K562 (cell line): Measurements from ENCODE around the gene UBXN6. TPM values are rescaled to one million over a fixed set of nuclear protein-coding genes. Genes with fewer than 3 reads are reported as not detected.
A peak's percentile ranks its signal among the peaks of the same experiment; 100 is the strongest.

ENCODE experiments used
- ATAC-seq: fragments of 200-7000 bp; cut with Tn5 transposase; 3 replicates; pipeline ENCODE4 v1.9.1; 2020; ENCODE audit warnings: moderate library complexity
- BruUV-seq: library from RNA; stranded (reverse); fragments of 400-500 nt; replicated peaks from 2 replicates; lab custom pipeline; 2021; lab: Mats Ljungman, UMichigan
- CTCF ChIA-PET: fragments of 300-600 bp; formaldehyde crosslinking; extraction: SDS; loops from one replicate; lab custom pipeline; 2021; ENCODE audit warnings: low intra/inter-chr PET ratio; lab: Yijun Ruan, JAX
- POLR2A ChIA-PET: fragments of 300-600, 350-650 bp; sonication (Branson Sonifier 250); formaldehyde crosslinking; extraction: SDS; loops from one replicate; lab custom pipeline; 2021; ENCODE audit warnings: antibody characterized with exemption, inconsistent platforms; lab: Yijun Ruan, JAX
- DNase-seq, 4 experiments: peaks; one replicate each; pipeline versions ENCODE4 v3.0.0 to v3.0.0-alpha.2; 2011 to 2018; ENCODE audit warnings: low spot score in 3 of 4, mixed read lengths in 3 of 4; ENCODE audit errors: extremely low read depth in 1 of 4
- FAIRE-seq: peaks from 2 replicates; lab custom pipeline; 2011; peaks lifted over from hg19 to GRCh38; lab: Jason Lieb, UNC
- H2AFZ ChIP-seq: 2 replicates; pipeline ENCODE4 v1.6.0; 2011; ENCODE audit warnings: low read depth, low read length, control low read depth, inconsistent platforms
- H3K27ac ChIP-seq: fragments of 200-600 bp; 3 replicates; pipeline ENCODE4 v1.8.0; 2011; ENCODE audit warnings: low read depth, mild to moderate bottlenecking, control low read depth, inconsistent platforms, low read length, moderate library complexity, mixed read lengths; ENCODE audit errors: extremely low read depth
- H3K27me3 ChIP-seq, 2 experiments: fragments of 300-600 bp in 1 of 2; 2 replicates in 1 of 2; 3 replicates in 1 of 2; pipeline versions ENCODE4 v1.6.0 to v1.8.0; 2011; ENCODE audit warnings: inconsistent platforms in 2 of 2, low read length in 2 of 2, mild to moderate bottlenecking in 1 of 2, mixed read lengths in 1 of 2, moderate library complexity in 1 of 2; ENCODE audit not compliant: control insufficient read depth in 2 of 2, insufficient read depth in 2 of 2
- H3K36me3 ChIP-seq: fragments of 300-600 bp; 3 replicates; pipeline ENCODE4 v1.8.0; 2011; ENCODE audit warnings: mild to moderate bottlenecking, low read length, inconsistent platforms; ENCODE audit not compliant: control insufficient read depth, insufficient read depth
- H3K4me1 ChIP-seq, 2 experiments: fragments of 200-600 bp in 1 of 2; replicated peaks in 1 of 2; 2 replicates in 1 of 2; 3 replicates in 1 of 2; pipeline versions ENCODE4 v1.5.1 to v1.8.0; 2011; ENCODE audit warnings: inconsistent platforms in 2 of 2, low read length in 2 of 2, mild to moderate bottlenecking in 1 of 2, mixed read lengths in 1 of 2, moderate library complexity in 1 of 2; ENCODE audit not compliant: control insufficient read depth in 2 of 2, insufficient read depth in 2 of 2
- H3K4me2 ChIP-seq: 2 replicates; pipeline ENCODE4 v1.6.1; 2011; ENCODE audit warnings: low read length, control low read depth, inconsistent platforms, mixed read lengths; ENCODE audit not compliant: insufficient read depth
- H3K4me3 ChIP-seq: fragments of 200-600 bp; sonication (generic), shearing (Covaris generic); 2 replicates; pipeline ENCODE4 v1.5.1; 2016; ENCODE audit warnings: control low read depth, inconsistent platforms
- H3K79me2 ChIP-seq: fragments of 200-600 bp; 3 replicates; pipeline ENCODE4 v1.8.0; 2011; ENCODE audit warnings: low read length, inconsistent platforms; ENCODE audit not compliant: control insufficient read depth, insufficient read depth
- H3K9ac ChIP-seq, 2 experiments: 2 replicates each; pipeline versions ENCODE4 v1.6.0 to v1.6.1; 2011; ENCODE audit warnings: low read depth in 2 of 2, low read length in 2 of 2, control low read depth in 1 of 2, inconsistent platforms in 1 of 2, mild to moderate bottlenecking in 1 of 2, mixed read lengths in 1 of 2; ENCODE audit not compliant: insufficient read depth in 1 of 2
- H3K9me1 ChIP-seq: one replicate; pipeline ENCODE4 v1.6.0; 2011; ENCODE audit warnings: inconsistent platforms, mild to moderate bottlenecking, low read length, moderate library complexity; ENCODE audit not compliant: control insufficient read depth, insufficient read depth
- H3K9me3 ChIP-seq: replicated peaks from 2 replicates; pipeline ENCODE4 v1.5.1; 2011; ENCODE audit warnings: low read depth, low read length, inconsistent platforms; ENCODE audit not compliant: control insufficient read depth, insufficient read depth
- H4K20me1 ChIP-seq: replicated peaks from 2 replicates; pipeline ENCODE4 v1.6.1; 2011; ENCODE audit warnings: low read length, inconsistent platforms, mixed read lengths; ENCODE audit not compliant: control insufficient read depth, insufficient read depth
- CEBPB ChIP-seq: fragments of 450-650 bp; IDR thresholded peaks from 2 replicates; pipeline ENCODE4 v1.6.1; 2016; ENCODE audit warnings: missing genetic modification characterization, missing compliant biosample characterization
- CEBPZ ChIP-seq: fragments of 150-350 bp; IDR thresholded peaks from 2 replicates; pipeline ENCODE4 v1.6.1; 2014; ENCODE audit warnings: low read depth, mild to moderate bottlenecking, low read length, borderline replicate concordance
- DNMT1 ChIP-seq: fragments of 450-650 bp; IDR thresholded peaks from 2 replicates; pipeline ENCODE4 v1.6.1; 2016; ENCODE audit warnings: antibody characterized with exemption, mild to moderate bottlenecking
- E2F5 ChIP-seq: sonication (generic); formaldehyde crosslinking; IDR thresholded peaks from 2 replicates; pipeline ENCODE4 v1.8.0; 2022; ENCODE audit warnings: mild to moderate bottlenecking, missing genetic modification reagents
- FOXA3 ChIP-seq, 2 experiments: fragments of 450-650 bp in 1 of 2; sonication (generic) in 1 of 2; formaldehyde crosslinking; IDR thresholded peaks in 1 of 2; conservative IDR thresholded peaks in 1 of 2; 2 replicates each; pipeline versions ENCODE4 v1.4.0 to v1.8.0; 2020 to 2022; ENCODE audit warnings: mild to moderate bottlenecking in 2 of 2, missing genetic modification reagents in 1 of 2
- GABPB1 ChIP-seq: sonication (generic); formaldehyde crosslinking; IDR thresholded peaks from 2 replicates; pipeline ENCODE4 v1.8.0; 2022; ENCODE audit warnings: mild to moderate bottlenecking, missing genetic modification reagents
- HDAC1 ChIP-seq, 2 experiments: fragments of 450-650 bp; IDR thresholded peaks; 2 replicates each; pipeline ENCODE4 v1.6.1; 2016 to 2017; ENCODE audit warnings: inconsistent platforms in 1 of 2, mild to moderate bottlenecking in 1 of 2, moderate library complexity in 1 of 2
- KDM4B ChIP-seq, 2 experiments: fragments of 450-650 bp in 1 of 2; sonication (generic) in 1 of 2; IDR thresholded peaks; 2 replicates each; pipeline ENCODE4 v1.6.1; 2016 to 2017; ENCODE audit warnings: borderline replicate concordance in 2 of 2, antibody characterized with exemption in 1 of 2, low read depth in 1 of 2, mild to moderate bottlenecking in 1 of 2
- MYBL2 ChIP-seq, 2 experiments: fragments of 450-650 bp in 1 of 2; sonication (generic) in 1 of 2; formaldehyde crosslinking in 1 of 2; IDR thresholded peaks; 2 replicates each; pipeline versions ENCODE4 v1.6.1 to v1.8.1; 2017 to 2022; ENCODE audit warnings: borderline replicate concordance in 1 of 2, inconsistent platforms in 1 of 2, low read depth in 1 of 2, mild to moderate bottlenecking in 1 of 2, missing genetic modification reagents in 1 of 2, moderate library complexity in 1 of 2
- RBBP5 ChIP-seq: fragments of 200-600 bp; sonication (generic); IDR thresholded peaks from 2 replicates; pipeline ENCODE4 v1.6.1; 2012; ENCODE audit warnings: borderline replicate concordance, mild to moderate bottlenecking, low read length, control low read depth, inconsistent platforms; ENCODE audit not compliant: insufficient read depth, poor library complexity, severe bottlenecking
- RBFOX2 ChIP-seq: fragments of 200-400 bp; formaldehyde crosslinking; IDR thresholded peaks from 2 replicates; pipeline ENCODE4 v1.6.1; 2017; ENCODE audit warnings: low read depth, mild to moderate bottlenecking, low read length, moderate library complexity
- TFAP4 ChIP-seq: sonication (generic); formaldehyde crosslinking; IDR thresholded peaks from 2 replicates; pipeline ENCODE4 v1.8.0; 2022; ENCODE audit warnings: missing genetic modification reagents, mild to moderate bottlenecking, moderate library complexity, borderline replicate concordance
- TSC22D4 ChIP-seq: fragments of 450-650 bp; IDR thresholded peaks from 2 replicates; pipeline ENCODE4 v1.6.1; 2016; ENCODE audit warnings: missing genetic modification characterization, missing biosample characterization, control low read depth
- ZNF584 ChIP-seq: fragments of 200-800 bp; sonication (Bioruptor generic); IDR thresholded peaks from 2 replicates; pipeline ENCODE4 v1.6.1; 2016; ENCODE audit warnings: low read depth, mild to moderate bottlenecking, missing genetic modification characterization, missing compliant biosample characterization
- WGBS: fragments of 100-300 bp; shearing (Covaris generic); methylation state at CpG from one replicate; pipeline ENCODE4 v1.1.6; 2016; ENCODE audit warnings: low coverage, mixed read lengths; ENCODE audit not compliant: insufficient coverage; ENCODE audit errors: missing lambda C conversion rate; 5-methylcytosine and 5-hydroxymethylcytosine counted together
- in situ Hi-C: fragments of 300-500 bp; cut with MboI; formaldehyde crosslinking; loops from 4 replicates; pipeline ENCODE4 v1.15.0; 2018; ENCODE audit warnings: inconsistent platforms, mixed read lengths
- intact Hi-C: fragments of 100-400 bp; cut with micrococcal nuclease; formaldehyde crosslinking; loops from 2 replicates; pipeline ENCODE4 v1.14.2; 2022
- polyA plus RNA-seq, 8 experiments: library from polyadenylated mRNA; depleted of rRNA in 4 of 8; stranded (reverse) in 5 of 8; unstranded in 3 of 8; fragments of >200 nt; fragmentation: Nextera tagmentation in 2 of 8; fragmentation: Illumina TruSeq in 1 of 8; extraction: Ambion mirVana in 2 of 8; extraction: Trizol in 1 of 8; gene quantifications; 2 replicates each; pipeline versions ENCODE4 v1.2.1 to v1.2.3, GENCODE V29; 2011 to 2014; ENCODE audit warnings: inconsistent platforms in 1 of 8, missing spikeins in 1 of 8
- total RNA-seq, 7 experiments: library from RNA; depleted of rRNA in 6 of 7; stranded (reverse); fragments of >200 nt in 6 of 7; fragmentation: Illumina TruSeq in 2 of 7; extraction: Trizol in 2 of 7; gene quantifications; 2 replicates each; pipeline versions ENCODE4 v1.2.1 to v1.2.3, GENCODE V29; 2011 to 2021; ENCODE audit warnings: low replicate concordance in 1 of 7

The UBXN6 gene
- total and polyA plus RNA-seq, 9 of the 15 experiments (the other 6 are each of a cell fraction or from before 2014, with no cell fraction given) = 0.48 to 90.2 (median 29.5) TPM

- H4K20me1 ChIP-seq = peaks cover 21% of the 10 kb centered on the region
- H3K79me2 ChIP-seq = peaks cover 85% of the 10 kb centered on the region
- intact Hi-C loops (loop anchor here (2.0 to 5.0 kb wide), 2 partner anchors 60 to 234 kb away; partner anchors contain the start of genes MPND and TNFAIP8L1), in situ Hi-C loops (no loop called here)
- H3K4me1 ChIP-seq = peaks cover 19% of the 10 kb centered on the region in 2 experiments; a peak in 4 of 5 replicates
- H3K27me3 ChIP-seq = no peaks in the 10 kb centered on the region
- DNase-seq (peak in 1 of 4 experiments; percentile 37), ATAC-seq (peak; percentile 13; the same call in 1 of the 3 replicates), FAIRE-seq (peak; percentile 60)
- peak overlapping the region; percentile 18 for H2AFZ ChIP-seq
- peaks cover 43% of the 10 kb centered on the region for H3K36me3 ChIP-seq
- BruUV-seq = TSS peak; percentile 50
- POLR2A ChIA-PET = interaction anchor here (1.3 to 3.4 kb wide), 3 partner anchors 12 to 136 kb away, joined by 5 to 24 read pairs (median 15); no protein-coding TSS in a partner anchor
- H3K27ac ChIP-seq = peak overlapping the region; percentile 90
- peak overlapping the region; percentile 97 for H3K9ac ChIP-seq
- H3K9me3 ChIP-seq = no peaks in the 10 kb centered on the region
- no peaks in the 10 kb centered on the region for H3K9me1 ChIP-seq
- CTCF ChIA-PET = no interaction called here
- WGBS = 2% methylated on average over 31 of the region's 32 CpGs
- peak overlapping the region; percentile 98 for H3K4me2 ChIP-seq
- H3K4me3 ChIP-seq = peak overlapping the region; percentile 79
- TF ChIP-seq MYBL2 (IDR thresholded peaks at IDR 0.05; ENCODE audit: low read depth) (no peak), MYBL2 (CRISPR knock-in tag; IDR thresholded peaks at IDR 0.05; ENCODE audit: borderline replicate concordance) (no peak), RBFOX2 (peak; percentile 74), KDM4B (IDR thresholded peaks at IDR 0.05; ENCODE audit: borderline replicate concordance in 2 of 2, low read depth in 1 of 2) (no peak), E2F5 (CRISPR knock-in tag) (peak; percentile 40; the same call in 1 of the 2 replicates), TFAP4 (CRISPR knock-in tag) (0 out of 2 replicates have a peak, but pooled peaks have one; percentile 13), DNMT1 (no peak), HDAC1 (IDR thresholded peaks at IDR 0.05) (no peak), FOXA3 (CRISPR knock-in tag; conservative IDR thresholded peaks at IDR 0.05 in 1 of 2, IDR thresholded peaks at IDR 0.05 in 1 of 2) (0 out of 4 replicates have a peak, but pooled peaks of 1 of the 2 experiments have one; percentile 54), CEBPZ (no peak), RBBP5 (peak; percentile 32), GABPB1 (CRISPR knock-in tag) (peak; percentile 15; the same call in 1 of the 2 replicates), CEBPB (no peak), TSC22D4 (tag) (no peak), ZNF584 (CRISPR knock-in tag) (no peak)
Observed at GRCh38 chr19:4403005-4403761, 54.4 kb downstream of the UBXN6 start.
